Measurements from ENCODE around the gene SPRYD3.

The SPRYD3 gene

DNA sequence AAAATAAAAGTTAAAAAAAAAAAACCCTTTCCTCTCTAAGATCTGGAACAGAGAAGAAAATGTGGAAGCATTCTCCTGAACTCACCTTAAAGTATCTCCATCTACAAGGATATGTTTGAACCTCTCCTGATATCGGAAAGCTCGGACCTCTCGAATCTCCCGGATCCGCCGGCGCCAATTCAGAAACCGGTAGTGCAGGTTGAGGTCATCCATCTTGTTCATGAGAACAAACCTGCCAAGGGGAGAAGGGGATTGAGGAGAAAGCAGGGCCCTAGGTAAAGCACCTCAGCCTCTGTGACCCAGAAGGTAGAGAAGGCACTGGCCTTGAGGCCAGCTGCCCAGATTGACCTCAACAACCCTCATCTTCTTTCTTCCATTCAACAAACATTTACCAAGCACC is 2.2 kb downstream of the SPRYD3 start:
- no peak for DNase-seq

DNA sequence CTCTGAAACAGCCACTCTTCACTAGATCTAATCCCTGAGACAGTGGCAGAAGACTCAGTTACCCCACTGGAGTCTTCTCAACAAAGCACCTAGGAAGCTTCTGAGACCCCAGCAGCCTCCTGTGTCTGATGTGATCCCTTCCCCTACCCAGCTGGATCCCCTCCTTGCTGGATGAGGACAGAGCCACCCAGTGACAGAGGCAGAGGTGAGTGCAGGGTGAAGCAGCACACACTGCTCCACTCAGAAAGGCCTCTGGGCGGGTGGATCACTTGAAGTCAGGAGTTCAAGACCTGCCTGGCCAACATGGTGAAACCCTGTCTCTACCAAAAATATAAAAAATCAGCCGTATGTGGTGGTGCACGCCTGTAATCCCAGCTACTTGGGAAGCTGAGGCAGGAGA is 2.7 kb downstream of the SPRYD3 start:
- DNase-seq = no peak

DNA sequence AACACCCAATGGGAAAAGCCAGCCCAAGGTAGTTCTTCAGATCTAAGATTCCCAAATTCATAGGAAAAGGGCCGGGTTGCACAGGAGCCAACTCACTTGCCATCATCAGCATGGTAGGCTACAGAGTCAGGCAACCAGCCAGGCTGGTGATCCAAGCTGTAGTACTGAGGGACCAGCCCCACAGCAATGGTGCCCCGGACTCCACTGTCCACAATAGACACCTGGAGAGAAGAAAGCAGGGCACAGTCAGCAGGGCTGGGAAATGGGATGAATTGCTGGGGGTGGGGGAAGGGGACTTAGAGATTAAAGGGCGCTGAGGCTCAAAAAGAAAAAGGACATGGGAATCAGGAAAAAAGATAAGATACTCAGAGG is 4.2 kb downstream of the SPRYD3 start:
- DNase-seq = no peak

DNA sequence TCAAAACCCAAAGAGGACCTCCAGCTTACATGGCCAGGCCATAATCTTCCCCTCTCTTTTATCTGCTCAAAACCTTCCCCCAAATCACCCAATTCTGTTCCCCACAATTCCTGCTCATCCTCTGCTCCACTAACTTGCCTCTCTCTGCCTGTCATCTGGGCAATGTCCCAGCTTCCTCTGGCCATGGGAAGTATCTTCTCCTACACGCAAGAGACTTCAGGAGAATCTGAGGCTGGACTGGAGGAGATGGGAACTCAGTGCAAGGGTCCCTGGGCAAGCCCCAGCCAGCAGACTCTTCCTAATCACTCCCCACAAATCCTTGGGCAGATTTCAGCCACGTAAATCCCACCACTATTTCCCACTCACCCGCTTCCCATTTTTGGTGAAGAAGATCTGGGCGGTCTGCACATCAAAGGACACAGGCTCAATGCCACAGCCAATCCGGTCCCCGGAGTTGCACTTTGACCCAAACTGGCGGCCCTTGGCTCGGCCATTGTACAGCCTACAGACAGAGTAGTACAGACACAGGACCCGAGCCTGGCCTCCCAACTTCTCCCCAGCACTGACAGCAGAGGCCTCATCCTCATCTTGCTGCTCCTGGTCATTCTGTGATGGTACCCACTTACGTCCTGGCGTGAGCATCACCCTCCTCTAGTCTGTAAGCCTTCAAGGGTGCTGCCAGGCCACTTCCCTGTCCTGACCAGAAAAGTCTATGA is 4.7 kb downstream of the SPRYD3 start:
- no peak for DNase-seq

DNA sequence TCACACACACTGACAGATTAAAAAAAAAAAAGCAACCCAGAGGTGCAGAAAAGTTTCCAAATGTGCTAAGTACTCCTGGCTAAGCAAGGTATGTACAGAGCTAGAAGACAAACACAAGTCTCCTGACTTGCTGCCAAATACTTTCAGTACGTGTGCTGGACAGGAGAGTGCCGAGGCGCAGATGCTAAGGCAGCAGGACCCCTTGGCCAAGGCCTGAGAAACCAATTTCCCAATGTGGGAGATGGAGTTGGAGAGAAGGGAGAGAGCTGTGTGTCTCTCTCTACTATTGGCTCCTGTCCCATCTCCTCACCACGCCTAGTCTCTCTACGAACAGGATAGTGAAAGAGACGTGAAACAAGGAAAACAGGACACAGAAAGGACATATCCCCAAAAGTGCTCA is 5.3 kb downstream of the SPRYD3 start:
- DNase-seq = no peak

DNA sequence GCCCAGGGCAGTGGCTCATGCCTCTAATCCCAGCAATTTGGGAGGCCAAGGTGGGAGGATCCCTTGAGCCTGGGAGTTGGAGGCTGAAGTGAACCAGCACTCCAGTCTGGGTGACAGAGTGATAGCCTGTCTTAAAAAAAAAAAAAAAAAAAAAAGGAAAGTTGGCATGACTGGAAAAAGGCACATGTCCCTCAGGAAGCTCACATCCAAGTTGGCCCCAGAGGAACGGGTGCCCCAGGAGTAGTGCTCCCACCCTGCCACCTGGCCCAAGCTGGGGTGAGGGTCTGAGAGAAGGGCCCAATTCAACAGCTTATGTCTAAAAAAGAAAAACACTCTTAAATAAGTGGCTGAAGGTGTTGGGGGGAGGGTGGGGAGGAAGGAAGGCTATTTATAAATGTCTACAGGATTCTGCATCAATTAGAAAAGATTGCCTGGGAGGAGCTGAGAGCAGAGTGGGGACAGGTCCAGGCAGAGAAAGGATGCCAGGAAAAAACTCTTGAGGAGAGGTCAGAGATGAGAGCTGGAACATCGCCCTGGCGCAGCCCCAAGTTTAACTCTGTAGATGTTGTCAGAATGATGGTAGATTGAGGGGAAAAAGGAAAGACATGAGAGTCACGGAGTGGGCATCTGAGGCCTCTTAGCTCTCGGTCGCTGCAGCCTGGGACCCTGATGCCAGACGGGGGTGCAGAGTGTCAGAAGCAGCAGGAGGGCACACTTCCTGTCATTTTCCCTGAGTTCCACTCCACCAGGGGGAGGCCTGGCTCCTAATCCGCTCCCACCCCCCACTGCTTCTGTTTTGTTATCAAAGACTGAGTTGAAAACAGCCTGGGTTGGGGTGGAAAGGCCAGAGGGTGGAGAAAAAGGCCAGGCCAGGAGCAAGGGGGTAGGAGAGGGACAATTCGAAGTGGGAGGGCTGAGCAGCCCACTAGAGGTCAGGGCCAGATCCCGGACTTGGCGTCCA is 7.3 kb downstream of the SPRYD3 start:
- DNase-seq = no peak

DNA sequence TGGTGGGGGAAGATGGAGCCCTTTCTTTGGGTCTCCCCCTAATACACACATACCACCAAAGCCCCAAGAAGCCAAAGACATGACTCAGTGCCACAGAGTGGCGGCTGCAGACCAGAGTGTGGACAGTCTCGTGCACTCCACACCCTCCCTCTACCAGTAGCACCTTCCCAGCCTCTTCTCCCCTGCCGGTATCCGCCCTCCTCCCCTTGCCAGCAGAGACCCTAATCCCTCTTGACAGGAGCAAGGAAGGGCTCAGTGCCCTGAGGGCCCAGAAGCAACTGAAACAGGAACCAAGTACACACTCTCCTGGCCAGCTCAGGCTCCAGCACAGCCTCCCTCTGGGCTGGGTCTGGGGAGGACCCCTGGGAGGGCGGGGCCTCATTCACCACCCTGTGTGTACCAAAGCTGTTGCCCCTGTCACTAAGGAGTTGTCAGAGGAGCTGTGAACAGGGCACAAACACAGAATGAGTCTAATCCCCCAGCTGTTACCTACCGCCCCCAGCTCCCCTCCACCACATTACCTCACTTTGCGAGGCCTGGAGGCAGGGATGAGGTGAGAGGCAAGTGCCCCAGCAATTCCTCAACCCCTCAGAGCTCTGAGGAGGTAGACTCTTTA is 8.2 kb downstream of the SPRYD3 start:
- no peak for DNase-seq

DNA sequence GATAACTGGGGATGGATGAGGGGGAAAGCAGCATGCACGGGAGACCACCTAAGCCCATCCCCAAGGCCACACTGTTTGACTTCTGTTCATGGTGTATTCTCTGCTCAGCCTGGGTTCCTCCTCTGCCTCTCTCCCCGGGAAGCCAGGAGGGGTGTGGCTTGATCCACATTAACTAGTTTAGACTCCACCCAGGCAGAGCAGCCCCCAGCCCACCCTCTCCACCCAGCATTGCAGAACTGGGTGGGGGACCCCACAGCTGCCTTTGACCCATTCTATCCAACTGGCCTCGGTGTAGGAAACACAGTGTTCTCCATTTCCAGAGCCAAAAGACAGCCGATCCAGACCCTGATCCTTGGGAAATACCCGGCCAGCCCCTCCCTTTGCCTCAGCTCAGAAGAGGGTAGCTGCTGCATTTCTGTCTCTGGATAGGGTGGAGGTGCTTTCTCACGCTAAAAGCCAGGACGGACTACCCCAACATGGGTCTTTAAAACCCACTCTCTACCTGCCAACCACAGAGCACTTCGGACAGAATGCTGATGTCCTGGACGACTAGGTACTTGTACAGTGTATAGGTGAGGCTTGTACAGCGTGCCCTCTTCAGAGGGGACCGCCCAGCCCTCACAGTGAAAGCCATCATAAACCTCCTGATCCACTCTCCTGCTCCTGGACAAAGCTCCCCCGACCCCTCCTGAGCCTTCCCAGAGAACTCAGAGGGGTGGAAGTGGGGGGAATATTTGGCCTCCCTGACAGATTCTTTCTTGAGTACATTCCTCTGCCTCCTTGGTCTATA is 9.4 kb downstream of the SPRYD3 start:
- DNase-seq = no peak

DNA sequence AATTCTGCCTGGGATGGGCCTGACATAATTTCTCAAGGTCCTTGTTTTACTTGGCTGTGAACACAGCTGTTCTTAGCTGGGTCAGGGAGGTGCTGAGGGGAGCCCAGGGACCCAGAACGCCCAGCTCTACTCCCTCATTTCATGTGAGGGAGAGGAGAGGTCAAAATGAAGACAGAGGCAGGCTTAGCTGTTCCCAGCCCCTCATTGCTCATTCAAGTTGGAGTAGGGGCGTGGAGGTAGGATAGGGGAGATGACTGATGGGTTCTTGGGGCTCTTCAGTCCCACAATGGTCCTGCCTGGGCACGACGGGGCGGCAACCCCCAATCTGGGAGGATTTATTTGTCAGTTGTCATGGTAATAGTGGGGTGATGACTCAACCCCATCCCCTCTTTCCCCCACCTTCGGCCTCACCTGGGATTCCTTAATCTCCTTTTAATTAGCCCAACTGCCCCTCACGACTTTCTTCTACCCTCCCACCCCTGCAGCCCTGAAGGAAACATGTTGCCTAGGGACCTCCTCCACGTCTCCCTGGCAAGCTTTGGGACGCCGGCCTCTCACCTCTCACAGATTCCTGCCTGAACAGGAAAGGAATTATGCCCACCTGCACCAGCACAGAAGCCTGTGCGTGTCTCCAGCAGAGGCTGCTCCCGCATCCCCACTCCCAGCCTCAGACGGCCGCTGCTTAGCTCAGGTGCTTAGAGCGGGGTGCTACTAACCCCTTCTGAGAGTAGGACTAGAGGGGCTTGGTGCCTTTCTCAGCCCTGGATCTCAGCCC is 10.2 kb downstream of the SPRYD3 start:
- no peak for DNase-seq

DNA sequence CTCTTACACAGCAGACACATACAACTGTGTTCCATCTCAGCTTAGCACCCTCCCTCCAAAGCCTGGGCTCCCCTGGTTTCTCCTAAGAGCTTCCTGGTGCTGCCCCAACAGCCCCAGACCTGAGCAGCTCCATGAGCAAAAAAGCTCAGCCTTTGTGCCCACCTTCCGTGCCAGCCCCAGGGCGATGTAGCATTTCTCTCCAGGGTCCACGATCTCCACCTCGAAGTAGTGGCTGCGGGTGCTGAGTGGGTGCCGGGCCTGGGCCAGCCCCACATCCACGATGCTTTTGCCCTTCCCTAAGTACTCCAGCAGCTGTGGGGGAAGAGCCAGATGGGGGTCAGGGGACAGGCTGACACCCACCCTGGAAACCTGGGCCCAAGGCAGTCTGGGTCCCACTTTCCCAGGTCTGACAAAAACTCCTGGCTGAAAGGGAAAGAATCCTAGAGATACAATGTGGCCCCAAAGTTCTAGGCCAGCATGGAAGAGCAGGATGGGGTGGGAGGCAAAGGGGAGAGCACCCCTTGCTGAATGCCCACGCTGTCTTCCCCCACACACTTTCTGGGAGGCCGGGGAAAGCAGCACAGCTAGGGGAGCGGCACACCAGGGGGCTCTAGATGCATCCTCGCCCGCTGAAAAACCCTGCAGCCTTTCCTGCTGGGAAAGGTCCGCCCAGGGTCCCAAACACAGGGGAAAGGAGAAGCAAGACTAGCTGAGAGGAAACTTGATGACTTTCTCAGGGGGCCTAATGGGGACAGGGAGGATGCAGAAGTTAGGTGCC is 11.0 kb downstream of the SPRYD3 start:
- DNase-seq = no peak

DNA sequence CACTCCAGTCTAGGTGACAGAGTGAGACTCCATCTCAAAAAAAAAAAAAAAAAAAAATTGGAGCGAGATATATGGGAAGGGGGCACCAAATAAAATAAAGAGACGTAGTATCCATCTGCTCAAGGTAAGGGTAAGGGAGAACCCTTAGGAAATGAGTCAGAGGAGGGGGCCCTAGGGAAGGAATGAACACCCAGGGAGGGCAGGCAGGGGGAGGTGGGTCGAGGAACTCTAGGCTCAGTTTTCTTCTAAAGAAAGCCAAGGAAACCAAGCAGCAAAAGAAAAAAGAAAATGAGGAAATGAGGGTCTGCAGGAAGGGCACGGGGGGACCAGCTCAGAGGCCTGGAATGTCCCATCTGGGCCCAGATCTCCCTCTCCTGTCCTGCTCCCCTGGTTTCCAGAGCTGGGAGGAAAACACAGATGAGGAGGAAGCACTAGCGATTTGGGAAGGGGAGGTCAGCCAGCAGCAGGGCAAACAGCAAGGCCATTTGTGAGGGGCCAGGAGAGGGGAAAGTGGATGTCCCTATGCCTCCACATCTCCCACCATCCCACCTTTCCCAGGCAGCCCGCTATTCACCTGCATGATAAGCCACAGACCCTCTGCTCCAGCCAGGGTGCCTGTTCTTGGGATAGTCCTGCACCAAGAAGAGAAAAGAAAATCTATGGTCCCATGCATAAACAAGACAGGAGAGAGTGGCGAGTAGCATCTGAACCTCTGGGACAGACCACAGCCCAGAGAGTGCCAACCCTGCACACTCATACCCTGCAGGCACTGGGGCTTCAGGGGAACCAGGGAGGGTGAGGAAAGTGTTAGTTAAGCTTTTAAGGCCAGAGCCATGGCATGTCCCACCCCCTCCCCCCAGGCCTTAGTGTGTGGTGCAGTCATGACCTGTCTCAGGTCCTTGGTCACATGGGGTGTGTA is 11.9 kb downstream of the SPRYD3 start:
- DNase-seq = no peak

DNA sequence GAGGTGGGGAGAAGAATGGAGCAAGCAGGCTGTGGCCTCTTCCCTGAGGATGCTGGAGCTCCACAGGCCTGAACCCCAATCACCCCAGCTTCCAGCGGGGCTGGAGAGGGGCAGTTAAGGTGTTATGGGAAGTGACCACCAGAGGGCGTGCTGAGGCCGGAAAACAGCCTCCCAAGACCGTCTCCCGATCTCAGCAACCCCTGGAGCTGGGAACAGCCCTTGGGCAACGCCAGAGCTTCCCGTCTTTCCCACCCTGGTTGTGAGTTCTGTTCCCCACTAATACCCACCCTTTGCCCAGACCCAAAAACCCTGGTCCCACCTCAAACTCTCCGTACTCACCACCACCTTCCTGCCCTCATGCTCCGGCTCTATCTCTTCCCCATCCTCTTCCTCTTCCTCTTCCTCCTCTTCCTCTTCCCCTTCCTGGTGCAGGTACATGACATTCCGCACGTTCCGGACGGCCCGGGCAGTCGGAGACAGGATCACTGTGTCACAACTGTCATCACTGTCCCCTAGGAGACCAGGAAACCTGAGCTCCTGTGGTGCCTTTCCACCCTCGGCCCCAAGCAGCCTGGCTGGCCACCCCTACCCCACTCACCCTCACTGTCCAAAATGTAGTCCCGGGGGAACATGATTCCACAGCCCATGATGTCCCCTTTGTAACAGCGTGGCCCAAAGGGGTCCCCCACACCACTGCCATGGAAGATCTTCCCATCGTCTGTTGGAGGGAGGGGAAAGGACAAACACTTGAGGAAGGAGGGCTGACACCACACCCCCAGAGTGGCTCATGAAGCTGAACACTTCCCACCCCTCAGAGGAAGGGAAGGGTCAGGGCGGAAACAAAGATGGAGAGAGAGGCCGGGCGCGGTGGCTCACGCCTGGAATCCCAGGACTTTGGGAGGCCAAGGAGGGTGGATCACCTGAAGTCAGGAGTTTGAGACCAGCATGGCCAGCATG is 12.9 kb downstream of the SPRYD3 start:
- peak; percentile 75 for DNase-seq

DNA sequence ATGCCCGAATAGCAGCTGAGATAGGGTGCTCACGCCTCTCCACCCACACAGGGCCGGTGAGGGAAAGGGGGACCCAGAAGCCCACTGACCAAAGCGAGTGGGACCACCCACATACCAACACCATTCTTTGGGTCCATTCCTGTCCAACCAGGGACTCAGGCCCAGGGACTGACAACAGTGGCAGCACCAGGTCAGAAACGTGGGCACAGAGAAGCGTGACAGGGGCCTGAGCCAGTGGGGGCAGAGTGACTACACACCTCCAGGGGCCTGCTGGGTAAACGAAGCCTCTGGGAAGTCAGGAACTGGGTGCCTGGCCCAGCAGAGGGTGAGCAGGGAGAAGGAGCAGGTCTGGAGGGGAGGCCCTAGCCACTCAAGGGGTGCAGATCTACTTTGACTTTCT is 13.7 kb downstream of the SPRYD3 start:
- no peak for DNase-seq

DNA sequence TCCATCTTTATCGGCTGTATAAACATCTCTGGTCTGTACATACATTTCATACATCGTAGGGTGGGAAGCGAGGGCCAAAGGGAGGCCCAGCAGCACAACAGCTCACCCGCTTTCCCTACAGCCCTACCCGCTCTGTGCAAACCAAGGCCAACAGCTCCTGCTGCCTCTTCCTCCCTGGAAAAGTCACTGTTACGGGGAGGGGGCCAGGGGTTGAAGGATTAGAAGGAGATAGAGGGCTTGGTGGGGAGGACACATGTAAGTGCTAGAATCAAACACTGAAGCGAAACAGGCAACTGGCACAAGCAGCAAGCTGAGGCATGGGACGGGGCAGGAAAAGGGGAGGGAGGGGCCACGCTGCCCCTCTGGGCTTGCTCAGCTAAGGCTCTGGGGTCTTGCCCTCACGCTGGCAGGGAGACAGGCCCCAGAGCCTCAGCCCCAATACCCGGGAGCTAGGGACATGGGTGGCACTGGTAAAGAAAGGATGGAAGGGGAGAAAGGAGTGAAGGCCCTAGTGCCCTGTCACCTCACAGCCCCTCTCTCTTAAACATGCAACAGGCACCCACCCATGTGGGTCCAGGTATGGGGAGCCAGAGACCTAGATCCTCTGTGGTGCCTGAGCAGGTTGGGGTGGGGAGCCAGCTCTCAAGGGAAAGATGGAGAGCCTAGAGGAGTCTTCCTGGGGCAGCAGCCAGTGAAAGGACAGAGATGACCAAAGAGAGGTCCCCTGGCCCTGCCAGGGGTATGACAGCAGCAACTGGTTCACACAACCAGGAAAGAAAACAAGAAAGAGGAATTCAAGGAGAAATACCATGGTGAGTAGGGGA is 14.4 kb downstream of the SPRYD3 start:
- DNase-seq = no peak

DNA sequence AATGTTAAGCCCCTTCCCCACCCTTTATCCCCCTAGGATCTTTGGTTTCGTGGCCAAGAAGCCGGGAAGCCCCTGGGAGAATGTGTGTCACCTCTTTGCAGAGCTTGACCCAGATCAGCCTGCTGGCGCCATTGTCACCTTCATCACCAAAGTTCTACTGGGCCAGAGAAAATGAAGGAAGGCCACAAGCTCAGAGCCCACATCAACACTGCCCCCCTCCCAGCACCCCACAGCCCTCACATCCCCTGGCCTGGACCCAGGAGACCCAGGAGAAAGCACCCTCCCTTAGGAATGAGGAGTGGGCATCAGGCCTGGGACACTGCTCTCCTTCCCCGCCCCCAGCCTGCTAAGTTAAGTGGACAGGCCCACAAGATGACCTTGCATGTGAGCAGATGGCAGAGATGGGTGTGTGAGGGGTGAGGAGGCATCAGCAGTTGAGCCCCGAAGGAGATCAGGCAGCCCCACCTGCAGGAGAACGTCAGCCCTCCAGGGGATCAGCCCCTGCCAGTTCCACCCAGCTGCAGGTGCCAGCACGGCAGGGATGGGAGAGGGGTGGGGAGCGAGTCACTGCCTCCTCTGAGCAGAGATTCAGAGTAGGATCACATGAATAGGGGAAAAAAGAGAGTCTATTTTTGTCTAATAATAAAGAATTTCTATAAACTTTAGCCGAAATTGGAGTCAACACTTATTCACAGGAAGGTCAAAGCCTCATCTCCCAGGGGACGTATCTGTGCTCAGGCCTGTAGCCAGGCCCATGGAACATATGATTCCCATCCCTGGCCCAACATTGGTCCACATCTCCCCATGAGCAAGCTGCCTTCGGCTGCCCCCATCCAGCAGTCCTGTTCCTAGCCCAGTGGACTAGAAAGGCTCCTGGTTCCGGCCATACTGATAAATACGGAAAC is 15.2 kb downstream of the SPRYD3 start:
- DNase-seq = no peak

DNA sequence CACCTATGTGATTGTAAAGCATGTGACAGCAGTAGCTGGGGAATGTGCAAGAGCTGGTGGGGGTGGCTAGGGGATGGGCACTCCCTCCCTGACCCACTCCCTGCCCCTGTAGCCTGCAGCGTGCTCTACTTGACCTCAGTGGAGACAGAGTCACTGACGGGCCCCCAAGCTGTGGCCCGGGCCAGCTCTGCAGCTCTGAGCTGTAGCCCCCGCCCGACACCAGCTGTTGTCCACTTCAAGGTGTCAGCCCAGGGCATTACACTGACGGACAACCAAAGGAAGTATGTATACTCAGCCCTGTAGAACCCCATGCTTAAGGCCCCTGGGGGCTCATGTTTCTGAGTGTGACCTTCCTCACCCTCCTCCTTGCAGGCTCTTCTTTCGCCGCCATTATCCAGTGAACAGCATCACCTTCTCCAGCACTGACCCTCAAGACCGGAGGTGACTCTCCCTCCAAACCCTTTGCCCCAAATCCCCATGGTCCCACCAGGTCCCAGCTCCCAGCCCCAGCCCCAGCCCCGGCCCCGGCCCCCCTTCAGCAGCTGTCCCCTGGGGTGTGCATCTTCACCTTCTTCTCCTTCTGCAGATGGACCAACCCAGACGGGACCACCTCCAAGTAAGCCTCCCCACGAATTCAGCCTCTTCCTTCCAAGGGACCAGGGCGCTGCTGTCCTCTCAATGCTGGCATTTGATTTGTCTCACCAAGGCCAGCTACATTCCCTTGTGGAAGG is 16.0 kb downstream of the SPRYD3 start:
- DNase-seq = no peak
